Endodermal cell (in vitro differentiated cells): Measurements from ENCODE around the gene DOCK2. TPM values are rescaled to one million over a fixed set of nuclear protein-coding genes. Genes with fewer than 3 reads are reported as not detected.
"Not testable (repeated sequence)": the region's sequence is repeated elsewhere in the genome, so short reads cannot be mapped to it uniquely, and the experiment has no call there.

ENCODE experiments used
- DNase-seq: peaks from one replicate; pipeline ENCODE4 v3.0.0-alpha.2; 2017
- H3K27ac ChIP-seq: 2 replicates; pipeline ENCODE4 v1.5.1; 2013; ENCODE audit warnings: mild to moderate bottlenecking, low read depth, low read length, moderate library complexity
- H3K27me3 ChIP-seq: 2 replicates; pipeline ENCODE4 v1.6.1; 2013; ENCODE audit warnings: mild to moderate bottlenecking, low read length, moderate library complexity; ENCODE audit not compliant: insufficient read depth, control insufficient read depth, poor library complexity, severe bottlenecking
- H3K36me3 ChIP-seq: 2 replicates; pipeline ENCODE4 v1.7.0; 2013; ENCODE audit warnings: mild to moderate bottlenecking, low read length, moderate library complexity; ENCODE audit not compliant: control insufficient read depth, insufficient read depth
- H3K4me1 ChIP-seq: one replicate; pipeline ENCODE4 v1.7.0; 2013; ENCODE audit warnings: low read length; ENCODE audit not compliant: control insufficient read depth, insufficient read depth
- H3K4me3 ChIP-seq: 2 replicates; pipeline ENCODE4 v1.5.1; 2013; ENCODE audit warnings: mild to moderate bottlenecking, low read length, moderate library complexity
- H3K9ac ChIP-seq: 2 replicates; pipeline ENCODE4 v1.6.1; 2013; ENCODE audit warnings: mild to moderate bottlenecking, low read length, moderate library complexity; ENCODE audit not compliant: poor library complexity, severe bottlenecking; ENCODE audit errors: extremely low read depth
- H3K9me3 ChIP-seq: 2 replicates; pipeline ENCODE4 v1.6.1; 2013; ENCODE audit warnings: mild to moderate bottlenecking, low read length, moderate library complexity; ENCODE audit not compliant: control insufficient read depth
- H3K27ac Mint-ChIP-seq: 2 replicates; pipeline ENCODE4 v1.8.0; 2020; ENCODE audit warnings: mixed read lengths
- H3K27me3 Mint-ChIP-seq: 2 replicates; pipeline ENCODE4 v1.8.0; 2021; ENCODE audit warnings: mild to moderate bottlenecking, mixed read lengths; ENCODE audit not compliant: insufficient read depth
- H3K36me3 Mint-ChIP-seq: 2 replicates; pipeline ENCODE4 v1.8.0; 2020; ENCODE audit warnings: low read depth, mixed read lengths
- H3K4me1 Mint-ChIP-seq: 2 replicates; pipeline ENCODE4 v1.8.0; 2020; ENCODE audit warnings: mixed read lengths
- H3K4me3 Mint-ChIP-seq: 2 replicates; pipeline ENCODE4 v1.8.0; 2020; ENCODE audit warnings: mild to moderate bottlenecking, moderate library complexity, mixed read lengths
- H3K9me3 Mint-ChIP-seq: 2 replicates; pipeline ENCODE4 v1.8.0; 2020; ENCODE audit warnings: mild to moderate bottlenecking, mixed read lengths
- WGBS, 2 experiments: methylation state at CpG; one replicate each; pipeline versions ENCODE4 v1.1.5 to v1.1.7; 2013; ENCODE audit warnings: missing lambda C conversion rate in 2 of 2, mixed read lengths in 1 of 2; ENCODE audit not compliant: insufficient coverage in 1 of 2, insufficient read length in 1 of 2; 5-methylcytosine and 5-hydroxymethylcytosine counted together
- total RNA-seq, 2 donors: library from RNA; stranded (reverse); fragmentation: NEBNext Ultra II Directional in 1 of 2; extraction: Animal tissue kit (Norgen Biotek cat#: 25700) in 1 of 2; gene quantifications; 2 replicates in 1 of 2; 3 replicates in 1 of 2; pipeline ENCODE4 v1.2.1, GENCODE V29; 2021
- TF ChIP-seq, protein P1 (sequence below): fragments of 200-600 bp; sonication (generic); conservative IDR thresholded peaks from 2 replicates; pipeline ENCODE4 v1.5.0; 2021; ENCODE audit warnings: antibody characterized with exemption, mild to moderate bottlenecking

The DOCK2 gene
- total RNA-seq, 2 donors from 2014 or later: 2.6 to 3.9 TPM

- DNase-seq: no peak
- TF ChIP-seq, protein P1, sequence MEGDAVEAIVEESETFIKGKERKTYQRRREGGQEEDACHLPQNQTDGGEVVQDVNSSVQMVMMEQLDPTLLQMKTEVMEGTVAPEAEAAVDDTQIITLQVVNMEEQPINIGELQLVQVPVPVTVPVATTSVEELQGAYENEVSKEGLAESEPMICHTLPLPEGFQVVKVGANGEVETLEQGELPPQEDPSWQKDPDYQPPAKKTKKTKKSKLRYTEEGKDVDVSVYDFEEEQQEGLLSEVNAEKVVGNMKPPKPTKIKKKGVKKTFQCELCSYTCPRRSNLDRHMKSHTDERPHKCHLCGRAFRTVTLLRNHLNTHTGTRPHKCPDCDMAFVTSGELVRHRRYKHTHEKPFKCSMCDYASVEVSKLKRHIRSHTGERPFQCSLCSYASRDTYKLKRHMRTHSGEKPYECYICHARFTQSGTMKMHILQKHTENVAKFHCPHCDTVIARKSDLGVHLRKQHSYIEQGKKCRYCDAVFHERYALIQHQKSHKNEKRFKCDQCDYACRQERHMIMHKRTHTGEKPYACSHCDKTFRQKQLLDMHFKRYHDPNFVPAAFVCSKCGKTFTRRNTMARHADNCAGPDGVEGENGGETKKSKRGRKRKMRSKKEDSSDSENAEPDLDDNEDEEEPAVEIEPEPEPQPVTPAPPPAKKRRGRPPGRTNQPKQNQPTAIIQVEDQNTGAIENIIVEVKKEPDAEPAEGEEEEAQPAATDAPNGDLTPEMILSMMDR: no peak
- no peaks in the 10 kb centered on the region for H3K9me3 ChIP-seq
- no peak overlapping the region for H3K27ac Mint-ChIP-seq
- H3K4me3 Mint-ChIP-seq: no peak overlapping the region
- no peak overlapping the region for H3K4me3 ChIP-seq
- no peaks in the 10 kb centered on the region for H3K4me1 ChIP-seq
- no peaks in the 10 kb centered on the region for H3K36me3 Mint-ChIP-seq
- 82 to 94% methylated on average over 3 of the region's 3 CpGs for WGBS, 2 experiments
- no peaks in the 10 kb centered on the region for H3K27me3 Mint-ChIP-seq
- no peak overlapping the region for H3K27ac ChIP-seq
- H3K27me3 ChIP-seq: no peaks in the 10 kb centered on the region
- no peaks in the 10 kb centered on the region for H3K9me3 Mint-ChIP-seq
- no peak overlapping the region for H3K9ac ChIP-seq
- peaks cover 4% of the 10 kb centered on the region for H3K4me1 Mint-ChIP-seq
- no peaks in the 10 kb centered on the region for H3K36me3 ChIP-seq
Observed at GRCh38 chr5:169832304-169832703, 195.2 kb downstream of the DOCK2 start.

GRCh38 chr5:169832845-169833244 is 195.8 kb downstream of the DOCK2 start:
- no peak for DNase-seq

DNA sequence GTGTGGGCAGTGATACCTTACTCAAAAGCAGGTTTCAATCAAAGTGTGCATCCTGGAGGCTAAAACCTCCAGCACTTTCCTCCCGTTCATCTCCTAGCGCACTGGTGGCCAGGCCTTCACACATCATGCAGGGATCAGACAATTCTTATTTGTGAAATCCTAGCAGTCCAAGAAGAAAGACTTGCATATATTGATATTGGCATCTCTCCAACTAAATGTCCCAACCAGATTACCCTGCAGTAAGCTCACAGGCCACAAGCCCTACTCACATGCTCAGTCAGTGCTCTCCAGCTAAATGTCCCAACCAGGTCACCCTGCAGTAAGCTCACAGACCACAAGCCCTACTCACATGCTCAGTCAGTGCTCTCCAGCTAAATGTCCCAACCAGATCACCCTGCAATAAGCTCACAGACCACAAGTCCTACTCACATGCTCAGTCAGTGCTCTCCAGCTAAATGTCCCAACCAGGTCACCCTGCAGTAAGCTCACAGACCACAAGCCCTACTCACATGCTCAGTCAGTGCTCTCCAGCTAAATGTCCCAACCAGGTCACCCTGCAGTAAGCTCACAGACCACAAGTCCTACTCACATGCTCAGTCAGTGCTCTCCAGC is 196.7 kb downstream of the DOCK2 start:
- H3K27ac ChIP-seq, H3K4me1 Mint-ChIP-seq, H3K27me3 ChIP-seq, H3K4me3 Mint-ChIP-seq, H3K4me1 ChIP-seq, H3K9me3 ChIP-seq, H3K36me3 Mint-ChIP-seq, H3K4me3 ChIP-seq, DNase-seq, H3K9me3 Mint-ChIP-seq, H3K9ac ChIP-seq, H3K27ac Mint-ChIP-seq, H3K27me3 Mint-ChIP-seq, H3K36me3 ChIP-seq: not testable (repeated sequence)
- TF ChIP-seq, protein P1: peak; percentile 18
- 95 to 100% methylated on average over 2 of the region's 2 CpGs for WGBS, 2 experiments

More at GRCh38 chr5:169832845-169833244, 195.8 kb downstream of the DOCK2 start:
- no peaks in the 10 kb centered on the region for H3K36me3 ChIP-seq
- Mint-ChIP-seq H3K4me3 (no peak overlapping the region), H3K36me3 (no peaks in the 10 kb centered on the region), H3K27me3 (no peaks in the 10 kb centered on the region), H3K27ac (no peak overlapping the region), H3K4me1 (peaks cover 4% of the 10 kb centered on the region), H3K9me3 (no peaks in the 10 kb centered on the region)
- no peak overlapping the region for H3K4me3 ChIP-seq
- no peak overlapping the region for H3K9ac ChIP-seq
- no peaks in the 10 kb centered on the region for H3K27me3 ChIP-seq
- H3K4me1 ChIP-seq: no peaks in the 10 kb centered on the region
- TF ChIP-seq, protein P1: no peak
- no peak overlapping the region for H3K27ac ChIP-seq
- no peaks in the 10 kb centered on the region for H3K9me3 ChIP-seq
